GM12878 (cell line): Measurements from ENCODE around the gene TANC1. TPM values are rescaled to one million over a fixed set of nuclear protein-coding genes. Genes with fewer than 3 reads are reported as not detected.

Experiments used
- ATAC-seq: fragments of 200-7000 bp; cut with Tn5 transposase; 3 replicates; pipeline ENCODE4 v1.9.1; 2020; ENCODE audit warnings: mild to moderate bottlenecking, moderate library complexity
- BruUV-seq: library from RNA; stranded (reverse); fragments of 400-500 nt; replicated peaks from 2 replicates; lab custom pipeline; 2021; lab: Mats Ljungman, UMichigan
- CTCF ChIA-PET: fragments of 300-600 bp; sonication (Branson Sonifier 250); formaldehyde crosslinking; extraction: SDS; loops from one replicate; lab custom pipeline; 2021; ENCODE audit warnings: inconsistent platforms; lab: Yijun Ruan, JAX
- POLR2A ChIA-PET: fragments of 350-600 bp; formaldehyde crosslinking; extraction: SDS; loops from one replicate; lab custom pipeline; 2021; ENCODE audit warnings: inconsistent platforms; lab: Charles Lee
- RAD21 ChIA-PET: fragments of 300-600 bp; sonication (Branson Sonifier 250); formaldehyde crosslinking; loops from one replicate; lab custom pipeline; 2023; ENCODE audit warnings: antibody characterized with exemption; ENCODE audit not compliant: unreplicated experiment; lab: Charles Lee
- SMC1A ChIA-PET: fragments of 300-600 bp; sonication (Branson Sonifier 250); formaldehyde crosslinking; loops from one replicate; lab custom pipeline; 2023; ENCODE audit not compliant: unreplicated experiment, uncharacterized antibody; lab: Charles Lee
- DNase-seq: peaks from one replicate; pipeline ENCODE4 v3.0.0-alpha.2; 2011; ENCODE audit warnings: low read depth, low spot score
- FAIRE-seq: peaks from 3 replicates; lab custom pipeline; 2011; peaks lifted over from hg19 to GRCh38; lab: Jason Lieb, UNC
- H2AFZ ChIP-seq: 2 replicates; pipeline ENCODE4 v1.6.0; 2011; ENCODE audit warnings: low read depth, low read length, control low read depth; ENCODE audit not compliant: control insufficient read depth
- H3K27ac ChIP-seq: 2 replicates; pipeline ENCODE4 v1.5.1; 2011; ENCODE audit warnings: control low read depth; ENCODE audit not compliant: control insufficient read depth, insufficient read depth
- H3K27me3 ChIP-seq, 2 experiments: replicated peaks in 1 of 2; 2 replicates each; pipeline versions ENCODE4 v1.6.0 to v1.6.1; 2011; ENCODE audit warnings: low read length in 1 of 2; ENCODE audit not compliant: control insufficient read depth in 2 of 2, insufficient read depth in 2 of 2
- H3K36me3 ChIP-seq, 2 experiments: 2 replicates each; pipeline ENCODE4 v1.5.1; 2011; ENCODE audit warnings: low read length in 1 of 2; ENCODE audit not compliant: control insufficient read depth in 2 of 2, insufficient read depth in 2 of 2
- H3K4me1 ChIP-seq: 2 replicates; pipeline ENCODE4 v1.6.1; 2011; ENCODE audit warnings: mild to moderate bottlenecking, low read length, moderate library complexity, mixed read lengths; ENCODE audit not compliant: control insufficient read depth, insufficient read depth
- H3K4me2 ChIP-seq: 2 replicates; pipeline ENCODE4 v1.6.0; 2011; ENCODE audit warnings: control low read depth; ENCODE audit not compliant: control insufficient read depth, insufficient read depth
- H3K4me3 ChIP-seq: fragments of 200-600 bp; sonication (generic); 2 replicates; pipeline ENCODE4 v1.5.1; 2016
- H3K79me2 ChIP-seq: 2 replicates; pipeline ENCODE4 v1.6.0; 2011; ENCODE audit warnings: low read length; ENCODE audit not compliant: control insufficient read depth, insufficient read depth
- H3K9ac ChIP-seq: 2 replicates; pipeline ENCODE4 v1.8.0; 2011; ENCODE audit warnings: low read length, control low read depth, mixed read lengths; ENCODE audit not compliant: control insufficient read depth, insufficient read depth
- H3K9me3 ChIP-seq: replicated peaks from 3 replicates; pipeline ENCODE4 v1.5.1; 2011; ENCODE audit warnings: mild to moderate bottlenecking, low read length; ENCODE audit not compliant: control insufficient read depth, insufficient read depth
- H4K20me1 ChIP-seq: 2 replicates; pipeline ENCODE4 v1.6.0; 2011; ENCODE audit not compliant: control insufficient read depth, insufficient read depth
- CREM ChIP-seq: IDR thresholded peaks from 2 replicates; pipeline ENCODE4 v1.6.1; 2014; ENCODE audit warnings: antibody characterized with exemption, low read depth
- EGR1 ChIP-seq, 2 experiments: IDR thresholded peaks; 1 replicate in 1 of 2; 2 replicates in 1 of 2; pipeline ENCODE4 v1.6.1; 2011 to 2012; ENCODE audit warnings: low read depth in 2 of 2, low read length in 2 of 2, borderline replicate concordance in 1 of 2, mild to moderate bottlenecking in 1 of 2, moderate library complexity in 1 of 2
- EP300 ChIP-seq, 2 experiments: fragments of 150-350 bp in 1 of 2; IDR thresholded peaks; 2 replicates each; pipeline ENCODE4 v1.6.1; 2011 to 2012; ENCODE audit warnings: low read depth in 2 of 2, low read length in 2 of 2, borderline replicate concordance in 1 of 2, improper control_type of control experiment in 1 of 2, inconsistent platforms in 1 of 2; ENCODE audit not compliant: control insufficient read depth in 1 of 2
- FOS ChIP-seq: IDR thresholded peaks from 3 replicates; pipeline ENCODE4 v1.6.1; 2011; ENCODE audit warnings: borderline replicate concordance; ENCODE audit not compliant: insufficient read length; ENCODE audit errors: extremely low read depth
- FOXK2 ChIP-seq: fragments of 450-650 bp; IDR thresholded peaks from 2 replicates; pipeline ENCODE4 v1.6.1; 2017; ENCODE audit warnings: mild to moderate bottlenecking, moderate library complexity
- NR2F1 ChIP-seq: fragments of 450-650 bp; conservative IDR thresholded peaks from 2 replicates; pipeline ENCODE4 v1.6.1; 2017; ENCODE audit warnings: mild to moderate bottlenecking
- PBX3 ChIP-seq: IDR thresholded peaks from 2 replicates; pipeline ENCODE4 v1.6.1; 2011; ENCODE audit warnings: mild to moderate bottlenecking, low read depth, low read length, moderate library complexity; ENCODE audit not compliant: insufficient replicate concordance
- RUNX3 ChIP-seq: IDR thresholded peaks from 2 replicates; pipeline ENCODE4 v1.6.1; 2012; ENCODE audit warnings: low read length, inconsistent platforms
- WRNIP1 ChIP-seq: IDR thresholded peaks from 2 replicates; pipeline ENCODE4 v1.6.1; 2011; ENCODE audit warnings: low read depth, low read length, improper control_type of control experiment, borderline replicate concordance
- ZBED1 ChIP-seq: IDR thresholded peaks from 2 replicates; pipeline ENCODE4 v1.6.1; 2016; ENCODE audit warnings: borderline replicate concordance
- ZNF592 ChIP-seq: fragments of 450-650 bp; IDR thresholded peaks from 2 replicates; pipeline ENCODE4 v1.6.1; 2017; ENCODE audit warnings: mild to moderate bottlenecking, moderate library complexity
- WGBS: methylation state at CpG from one replicate; pipeline ENCODE4 v1.1.6; 2016; ENCODE audit warnings: low lambda C conversion rate; ENCODE audit not compliant: insufficient replicate concordance, insufficient coverage; ENCODE audit errors: missing lambda C conversion rate; 5-methylcytosine and 5-hydroxymethylcytosine counted together
- in situ Hi-C: fragments of 300-500 bp; cut with MboI; formaldehyde crosslinking; loops from 9 replicates; pipeline ENCODE4 v1.14.3; 2018; ENCODE audit warnings: mixed read lengths
- intact Hi-C: fragments of 100-400 bp; cut with micrococcal nuclease; formaldehyde crosslinking; loops from one replicate; pipeline ENCODE4 v1.14.2; 2022; ENCODE audit not compliant: unreplicated experiment
- polyA plus RNA-seq, 11 experiments: library from polyadenylated mRNA; depleted of rRNA in 4 of 11; unstranded in 6 of 11; stranded (reverse) in 5 of 11; fragments of >200 nt; fragmentation: Nextera tagmentation in 4 of 11; fragmentation: Illumina TruSeq in 1 of 11; extraction: Ambion mirVana in 4 of 11; extraction: Trizol in 1 of 11; gene quantifications; 1 replicate in 1 of 11; 2 replicates in 10 of 11; pipeline versions ENCODE4 v1.2.1 to v1.2.3, GENCODE V29; 2011 to 2016; ENCODE audit warnings: inconsistent platforms in 2 of 11, missing spikeins in 2 of 11, low read depth in 1 of 11
- total RNA-seq, 4 experiments: library from RNA; depleted of rRNA in 3 of 4; stranded (reverse); fragments of >200 nt in 3 of 4; fragmentation: Illumina TruSeq in 1 of 4; extraction: Trizol in 1 of 4; gene quantifications; 2 replicates each; pipeline versions ENCODE4 v1.2.1 to v1.2.3, GENCODE V29; 2013 to 2021
- TF ChIP-seq, protein P1 (sequence below): fragments of 450-650 bp; IDR thresholded peaks from 2 replicates; pipeline ENCODE4 v1.6.1; 2018; ENCODE audit warnings: mild to moderate bottlenecking, low read depth, moderate library complexity; ENCODE audit not compliant: partially characterized antibody
- TF ChIP-seq, protein P2 (sequence below): fragments of 450-650 bp; IDR thresholded peaks from 2 replicates; pipeline ENCODE4 v1.6.1; 2017; ENCODE audit warnings: borderline replicate concordance

TANC1 gene
- total and polyA plus RNA-seq, 10 of the 15 experiments (the other 5 are each of a cell fraction or from before 2014, with no cell fraction given), result 0.05 to 5.0 (median 0.34) TPM

- H4K20me1 ChIP-seq, result no peaks in the 10 kb centered on the region
- no peak overlapping the region for H3K27ac ChIP-seq
- no peak overlapping the region for H3K9ac ChIP-seq
- H2AFZ ChIP-seq, result no peak overlapping the region
- H3K4me3 ChIP-seq, result no peak overlapping the region
- FAIRE-seq, result no peak
- intact Hi-C loops, result no loop called here
- POLR2A ChIA-PET, result no interaction called here
- TF ChIP-seq EGR1 (IDR thresholded peaks at IDR 0.05; ENCODE audit: borderline replicate concordance in 1 of 2, low read depth in 2 of 2, low read length in 2 of 2) (no peak), PBX3 (no peak), NR2F1 (no peak), RUNX3 (no peak), FOS (no peak), CREM (no peak), WRNIP1 (no peak), ZNF592 (no peak), EP300 (IDR thresholded peaks at IDR 0.05; ENCODE audit: borderline replicate concordance in 1 of 2, control insufficient read depth in 1 of 2, low read depth in 2 of 2, low read length in 2 of 2) (no peak), FOXK2 (no peak), ZBED1 (no peak)
- TF ChIP-seq, protein P1, sequence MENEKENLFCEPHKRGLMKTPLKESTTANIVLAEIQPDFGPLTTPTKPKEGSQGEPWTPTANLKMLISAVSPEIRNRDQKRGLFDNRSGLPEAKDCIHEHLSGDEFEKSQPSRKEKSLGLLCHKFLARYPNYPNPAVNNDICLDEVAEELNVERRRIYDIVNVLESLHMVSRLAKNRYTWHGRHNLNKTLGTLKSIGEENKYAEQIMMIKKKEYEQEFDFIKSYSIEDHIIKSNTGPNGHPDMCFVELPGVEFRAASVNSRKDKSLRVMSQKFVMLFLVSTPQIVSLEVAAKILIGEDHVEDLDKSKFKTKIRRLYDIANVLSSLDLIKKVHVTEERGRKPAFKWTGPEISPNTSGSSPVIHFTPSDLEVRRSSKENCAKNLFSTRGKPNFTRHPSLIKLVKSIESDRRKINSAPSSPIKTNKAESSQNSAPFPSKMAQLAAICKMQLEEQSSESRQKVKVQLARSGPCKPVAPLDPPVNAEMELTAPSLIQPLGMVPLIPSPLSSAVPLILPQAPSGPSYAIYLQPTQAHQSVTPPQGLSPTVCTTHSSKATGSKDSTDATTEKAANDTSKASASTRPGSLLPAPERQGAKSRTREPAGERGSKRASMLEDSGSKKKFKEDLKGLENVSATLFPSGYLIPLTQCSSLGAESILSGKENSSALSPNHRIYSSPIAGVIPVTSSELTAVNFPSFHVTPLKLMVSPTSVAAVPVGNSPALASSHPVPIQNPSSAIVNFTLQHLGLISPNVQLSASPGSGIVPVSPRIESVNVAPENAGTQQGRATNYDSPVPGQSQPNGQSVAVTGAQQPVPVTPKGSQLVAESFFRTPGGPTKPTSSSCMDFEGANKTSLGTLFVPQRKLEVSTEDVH, result no peak
- TF ChIP-seq, protein P2, sequence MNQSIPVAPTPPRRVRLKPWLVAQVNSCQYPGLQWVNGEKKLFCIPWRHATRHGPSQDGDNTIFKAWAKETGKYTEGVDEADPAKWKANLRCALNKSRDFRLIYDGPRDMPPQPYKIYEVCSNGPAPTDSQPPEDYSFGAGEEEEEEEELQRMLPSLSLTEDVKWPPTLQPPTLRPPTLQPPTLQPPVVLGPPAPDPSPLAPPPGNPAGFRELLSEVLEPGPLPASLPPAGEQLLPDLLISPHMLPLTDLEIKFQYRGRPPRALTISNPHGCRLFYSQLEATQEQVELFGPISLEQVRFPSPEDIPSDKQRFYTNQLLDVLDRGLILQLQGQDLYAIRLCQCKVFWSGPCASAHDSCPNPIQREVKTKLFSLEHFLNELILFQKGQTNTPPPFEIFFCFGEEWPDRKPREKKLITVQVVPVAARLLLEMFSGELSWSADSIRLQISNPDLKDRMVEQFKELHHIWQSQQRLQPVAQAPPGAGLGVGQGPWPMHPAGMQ, result no peak
- TF ChIP-seq, all 136 proteins: peak for 0
- Histone ChIP-seq H3K4me2 (no peak overlapping the region), H3K4me1 (no peaks in the 10 kb centered on the region), H3K36me3 (no peaks in the 10 kb centered on the region), H3K27me3 (no peaks in the 10 kb centered on the region), H3K79me2 (no peaks in the 10 kb centered on the region), H3K9me3 (no peaks in the 10 kb centered on the region)
- in situ Hi-C loops, result no loop called here
- ChIA-PET RAD21 (interaction anchor here (0.6 kb wide), 1 partner anchor 12 kb away, joined by 5 read pairs; no protein-coding TSS in a partner anchor), SMC1A (interaction anchor here (0.7 kb wide), 1 partner anchor 21 kb away, joined by 3 read pairs; no protein-coding TSS in a partner anchor), CTCF (interaction anchor here (0.5 kb wide), 1 partner anchor 1339 kb away, joined by 3 read pairs; no protein-coding TSS in a partner anchor)
- no TSS peak for BruUV-seq
- 51% methylated on average over 2 of the region's 2 CpGs for WGBS
- DNase-seq (no peak), ATAC-seq (no peak)
Measured at GRCh38 chr2:158955842-158956365, 12.5 kb upstream of the TANC1 start.
